ENCODE results near the gene TYW1B.
"Not testable (repeated sequence)": the region's sequence is repeated elsewhere in the genome, so short reads cannot be mapped to it uniquely, and the experiment has no call there.

Gene TYW1B

DNA sequence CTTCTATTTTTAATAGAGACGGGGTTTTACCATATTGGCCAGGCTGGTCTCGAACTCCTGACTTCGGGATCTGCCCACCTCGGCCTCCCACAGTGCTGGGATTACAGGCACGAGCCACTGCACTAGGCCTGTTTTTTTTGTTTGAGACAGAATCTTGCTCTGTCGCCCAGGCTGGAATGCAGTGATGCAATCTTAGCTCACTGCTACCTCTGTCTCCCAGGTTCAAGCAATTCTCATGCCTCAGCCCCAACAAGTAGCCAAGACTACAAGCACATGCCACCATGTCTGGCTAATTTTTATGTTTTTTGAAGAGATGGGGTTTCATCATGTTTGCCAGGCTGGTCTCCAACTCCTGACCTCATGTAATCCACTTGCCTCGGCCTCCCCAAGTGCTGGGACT lies 73.7 kb downstream of the TYW1B start:
- TF ChIP-seq, protein P1, sequence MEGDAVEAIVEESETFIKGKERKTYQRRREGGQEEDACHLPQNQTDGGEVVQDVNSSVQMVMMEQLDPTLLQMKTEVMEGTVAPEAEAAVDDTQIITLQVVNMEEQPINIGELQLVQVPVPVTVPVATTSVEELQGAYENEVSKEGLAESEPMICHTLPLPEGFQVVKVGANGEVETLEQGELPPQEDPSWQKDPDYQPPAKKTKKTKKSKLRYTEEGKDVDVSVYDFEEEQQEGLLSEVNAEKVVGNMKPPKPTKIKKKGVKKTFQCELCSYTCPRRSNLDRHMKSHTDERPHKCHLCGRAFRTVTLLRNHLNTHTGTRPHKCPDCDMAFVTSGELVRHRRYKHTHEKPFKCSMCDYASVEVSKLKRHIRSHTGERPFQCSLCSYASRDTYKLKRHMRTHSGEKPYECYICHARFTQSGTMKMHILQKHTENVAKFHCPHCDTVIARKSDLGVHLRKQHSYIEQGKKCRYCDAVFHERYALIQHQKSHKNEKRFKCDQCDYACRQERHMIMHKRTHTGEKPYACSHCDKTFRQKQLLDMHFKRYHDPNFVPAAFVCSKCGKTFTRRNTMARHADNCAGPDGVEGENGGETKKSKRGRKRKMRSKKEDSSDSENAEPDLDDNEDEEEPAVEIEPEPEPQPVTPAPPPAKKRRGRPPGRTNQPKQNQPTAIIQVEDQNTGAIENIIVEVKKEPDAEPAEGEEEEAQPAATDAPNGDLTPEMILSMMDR (IDR thresholded peaks at IDR 0.05; ENCODE audit: insufficient read depth, low read depth, low read length, missing control alignments), result no peak
- DNase-seq (ENCODE audit: low read depth), result no peak
- H3K4me3 ChIP-seq (ENCODE audit: low read depth, low read length), result no peak overlapping the region

DNA sequence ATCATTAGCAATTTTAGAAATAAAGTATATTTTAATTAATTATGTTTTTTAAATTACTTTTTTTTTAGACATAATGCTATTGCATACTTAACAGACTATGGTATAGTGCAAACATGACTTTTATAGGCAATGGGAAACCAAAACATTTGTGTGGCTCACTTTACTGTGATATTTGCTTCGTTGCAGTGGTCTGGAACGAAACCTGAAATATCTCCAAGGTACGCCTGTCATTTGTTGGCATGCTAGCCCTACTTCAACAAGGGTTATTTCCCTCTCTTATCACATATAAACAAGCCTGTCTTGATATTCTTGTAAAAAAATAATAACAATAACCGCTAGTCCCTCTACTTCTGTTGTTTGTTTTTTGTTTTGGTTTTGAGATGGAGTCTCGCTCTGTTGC lies 74.2 kb downstream of the TYW1B start:
- TF ChIP-seq, protein P1 (IDR thresholded peaks at IDR 0.05; ENCODE audit: insufficient read depth, low read depth, low read length, missing control alignments), result no peak
- no peak for DNase-seq (ENCODE audit: low read depth)
- H3K4me3 ChIP-seq (ENCODE audit: low read depth, low read length), result no peak overlapping the region

DNA sequence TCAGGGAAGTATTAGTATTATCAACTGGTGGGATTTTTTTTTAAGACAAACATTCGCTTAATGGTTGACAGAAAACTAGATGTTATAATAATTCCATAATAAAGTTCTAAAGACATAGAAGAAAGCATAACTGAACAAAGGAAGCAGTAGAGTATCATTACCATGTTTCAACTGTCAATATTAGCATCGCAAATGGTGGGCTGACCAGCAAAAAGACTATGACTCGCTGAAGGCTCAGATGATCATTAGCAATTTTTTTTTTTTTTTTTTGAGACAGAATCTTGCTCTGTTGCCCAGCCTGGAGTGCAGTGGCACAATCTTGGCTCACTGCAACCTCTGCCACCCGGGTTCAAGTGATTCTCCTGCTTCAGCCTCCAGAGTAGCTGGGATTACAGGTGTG lies 74.8 kb downstream of the TYW1B start:
- not testable (repeated sequence) for H3K4me3 ChIP-seq (ENCODE audit: low read depth, low read length); DNase-seq (ENCODE audit: low read depth)

DNA sequence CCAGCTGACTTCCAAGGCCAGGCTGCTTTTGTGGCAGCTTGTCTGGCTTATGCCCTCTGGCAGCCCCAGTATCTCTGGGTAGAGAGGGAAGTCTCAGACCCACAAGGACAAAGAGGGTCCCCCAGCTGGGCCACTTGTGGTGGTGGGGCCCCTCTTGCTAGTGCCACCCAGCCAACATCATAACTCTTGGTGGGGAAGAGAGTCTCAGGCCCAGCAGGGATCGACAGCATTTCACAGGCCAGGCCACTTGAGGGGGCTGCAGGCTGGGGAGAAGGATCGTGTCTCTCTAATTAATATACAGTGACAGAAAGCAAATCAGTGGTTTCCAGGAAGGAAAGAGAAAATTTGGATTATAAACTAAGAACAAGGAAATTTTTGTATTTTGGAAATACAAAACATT lies 76.0 kb downstream of the TYW1B start:
- DNase-seq (ENCODE audit: low read depth), result no peak
- TF ChIP-seq, protein P1 (IDR thresholded peaks at IDR 0.05; ENCODE audit: insufficient read depth, low read depth, low read length, missing control alignments), result no peak
- no peak overlapping the region for H3K4me3 ChIP-seq (ENCODE audit: low read depth, low read length)

DNA sequence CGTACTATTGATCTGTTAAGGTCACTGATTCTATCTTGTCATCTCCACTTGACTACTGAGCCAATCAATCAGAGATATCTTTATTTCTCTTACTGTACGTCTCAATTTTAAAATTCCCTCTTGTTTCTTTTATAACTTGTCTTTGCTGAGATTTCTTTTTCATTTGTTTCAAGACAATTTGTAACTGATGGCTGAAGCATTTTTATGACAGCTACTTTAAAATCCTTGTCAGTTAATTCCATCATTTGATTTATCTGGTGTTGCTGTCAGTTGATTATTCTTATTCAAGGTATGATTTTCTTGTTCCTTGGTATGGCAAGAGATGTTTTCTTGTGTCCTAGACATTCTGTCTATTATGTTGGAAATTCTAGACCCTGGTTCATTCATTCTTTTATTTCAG lies 76.6 kb downstream of the TYW1B start:
- TF ChIP-seq, protein P1 (IDR thresholded peaks at IDR 0.05; ENCODE audit: insufficient read depth, low read depth, low read length, missing control alignments), result no peak
- H3K4me3 ChIP-seq (ENCODE audit: low read depth, low read length), result no peak overlapping the region
- no peak for DNase-seq (ENCODE audit: low read depth)

DNA sequence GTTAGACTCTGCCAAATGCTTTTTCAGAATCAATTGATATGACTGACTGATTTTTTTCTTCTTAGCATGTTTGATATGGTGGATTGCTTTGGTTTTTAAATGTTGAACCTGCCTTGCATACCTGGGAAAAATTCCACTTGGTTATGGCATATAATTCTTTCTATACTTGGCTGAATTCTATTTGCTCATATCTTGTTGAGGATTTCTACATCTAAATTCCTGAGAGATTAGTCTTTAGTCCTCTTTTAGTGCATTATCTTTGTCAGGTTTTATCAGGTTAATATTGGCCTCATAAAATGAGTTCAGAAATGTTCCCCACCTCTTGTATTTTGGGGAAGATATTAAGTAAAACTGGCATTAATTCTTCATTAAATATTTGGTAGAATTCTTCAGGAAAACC lies 79.4 kb downstream of the TYW1B start:
- DNase-seq (ENCODE audit: low read depth); H3K4me3 ChIP-seq (ENCODE audit: low read depth, low read length): not testable (repeated sequence)

DNA sequence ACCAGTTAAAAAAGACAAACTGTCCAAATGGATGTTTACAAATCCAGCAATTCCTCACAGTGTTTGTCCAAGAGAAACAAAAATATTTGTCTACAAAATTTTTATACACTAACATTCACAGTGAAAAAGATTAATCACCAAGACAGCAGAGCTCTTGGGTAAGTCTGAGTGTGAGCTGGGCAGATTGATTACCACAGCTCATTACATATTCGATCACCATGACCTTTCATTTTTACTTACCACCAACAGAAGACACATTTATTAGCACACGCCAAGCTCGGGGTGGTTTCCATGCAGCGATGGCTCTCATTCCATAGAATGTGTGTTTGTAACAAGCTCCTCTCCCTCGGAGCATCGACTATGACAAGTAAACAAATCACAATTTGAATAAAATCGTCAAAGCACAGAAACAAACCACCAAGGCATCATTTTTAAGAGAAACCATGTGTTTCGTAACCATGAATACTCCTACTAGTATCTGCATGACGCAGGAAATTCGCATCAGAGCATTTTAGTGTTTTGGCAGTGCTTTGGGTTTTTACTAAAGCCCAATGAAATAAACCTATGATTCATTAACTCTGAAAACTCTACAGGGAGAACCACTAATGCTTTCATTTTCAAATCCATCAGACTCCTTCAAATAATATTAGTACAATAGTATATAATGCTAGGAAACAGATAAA lies 83.6 kb downstream of the TYW1B start:
- H3K4me3 ChIP-seq (ENCODE audit: low read depth, low read length); DNase-seq (ENCODE audit: low read depth): not testable (repeated sequence)

DNA sequence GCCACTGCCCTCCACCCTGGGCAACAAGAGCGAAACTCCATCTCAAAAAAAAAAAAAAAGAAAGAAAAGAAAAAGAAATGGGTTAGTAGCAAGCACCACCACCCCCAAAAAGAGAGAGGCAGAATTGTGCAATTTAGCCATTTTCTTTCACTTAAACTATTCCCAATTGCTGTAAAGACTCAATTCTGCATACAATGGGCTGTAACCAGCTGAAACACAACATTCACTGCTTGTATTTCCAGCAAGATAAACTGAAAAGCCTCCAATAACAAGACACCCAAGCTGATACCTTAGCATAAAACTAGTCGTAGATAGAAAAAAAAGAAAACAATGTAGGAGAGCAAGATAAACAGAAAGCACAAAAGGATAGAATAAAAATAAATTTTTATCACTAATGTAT lies 84.2 kb downstream of the TYW1B start:
- not testable (repeated sequence) for DNase-seq (ENCODE audit: low read depth); H3K4me3 ChIP-seq (ENCODE audit: low read depth, low read length)

DNA sequence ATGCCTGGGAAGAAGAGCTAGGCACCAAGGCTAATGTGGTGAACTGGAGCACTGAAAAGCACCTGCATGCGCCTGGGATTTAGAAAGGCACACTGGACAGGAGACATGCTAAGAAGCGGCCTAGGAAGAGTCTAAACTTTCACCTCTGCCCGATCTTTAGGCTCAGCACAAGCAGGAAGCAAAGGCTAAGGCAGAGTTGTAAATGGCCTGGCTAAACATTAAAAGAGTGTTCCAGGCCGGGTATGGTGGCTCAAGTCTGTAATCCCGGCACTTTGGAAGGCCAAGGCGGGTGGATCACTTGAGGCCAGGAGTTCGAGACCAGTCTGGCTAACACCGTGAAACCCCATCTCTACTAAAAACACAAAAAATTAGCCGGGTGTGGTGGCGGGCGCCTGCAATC lies 88.3 kb downstream of the TYW1B start:
- DNase-seq (ENCODE audit: low read depth); H3K4me3 ChIP-seq (ENCODE audit: low read depth, low read length): not testable (repeated sequence)

DNA sequence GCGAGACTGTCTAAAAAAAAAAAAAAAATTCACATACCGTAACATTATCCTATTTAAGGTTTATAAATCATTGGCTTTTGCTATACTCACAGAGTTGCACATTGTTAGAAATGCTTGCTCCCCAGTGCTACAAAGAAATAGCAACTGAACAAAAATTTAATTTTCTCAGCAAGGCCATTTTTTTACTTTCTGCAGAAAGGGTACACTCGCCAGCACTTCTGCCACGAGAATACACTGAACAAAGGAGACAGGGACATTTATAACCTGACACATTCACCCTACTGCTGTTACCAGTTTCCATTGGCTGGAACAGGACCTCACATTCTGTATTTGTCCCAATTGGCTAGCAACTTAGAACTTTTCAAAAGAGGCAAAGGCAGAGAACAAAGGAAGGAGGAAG lies 92.1 kb downstream of the TYW1B start:
- not testable (repeated sequence) for DNase-seq (ENCODE audit: low read depth); H3K4me3 ChIP-seq (ENCODE audit: low read depth, low read length)

DNA sequence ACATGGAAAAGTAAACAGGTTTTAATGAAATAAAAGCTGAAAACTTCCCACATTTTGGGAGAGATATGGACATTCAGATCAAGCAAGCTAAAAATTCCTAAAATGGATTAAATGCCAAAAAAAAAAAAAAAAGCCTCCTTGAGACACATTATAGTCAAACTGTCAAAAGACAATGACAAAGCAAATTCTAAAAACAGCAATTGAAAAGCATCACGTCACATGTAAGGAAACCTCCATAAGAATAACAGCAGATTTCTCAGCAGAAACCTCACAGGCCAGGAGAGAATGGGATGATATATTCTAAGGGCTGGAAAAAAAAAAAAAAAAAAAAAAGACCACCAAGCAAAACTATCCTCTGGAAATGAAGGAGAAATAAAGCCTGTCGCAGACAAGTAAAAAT lies 97.2 kb downstream of the TYW1B start:
- not testable (repeated sequence) for DNase-seq (ENCODE audit: low read depth); H3K4me3 ChIP-seq (ENCODE audit: low read depth, low read length)

DNA sequence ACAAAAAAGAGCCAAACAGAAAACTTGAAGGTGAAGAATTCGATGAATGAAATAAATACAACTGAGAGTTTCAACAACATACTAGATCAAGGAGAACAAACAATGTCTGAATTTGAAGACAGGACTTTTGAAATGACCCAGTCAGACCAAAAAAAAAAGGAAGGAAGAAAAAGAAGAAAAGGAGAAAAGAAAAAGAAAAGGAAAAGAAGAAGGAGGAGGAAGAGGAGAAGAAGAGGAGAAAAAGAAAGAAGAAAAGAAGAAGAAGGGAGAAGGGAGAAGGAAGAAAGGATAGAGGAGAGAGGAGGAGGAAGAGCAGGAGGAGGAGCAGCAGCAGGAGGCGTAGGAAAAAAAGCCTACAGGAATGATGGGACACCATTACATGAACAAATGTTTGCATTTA lies 97.6 kb downstream of the TYW1B start:
- not testable (repeated sequence) for DNase-seq (ENCODE audit: low read depth); H3K4me3 ChIP-seq (ENCODE audit: low read depth, low read length)

DNA sequence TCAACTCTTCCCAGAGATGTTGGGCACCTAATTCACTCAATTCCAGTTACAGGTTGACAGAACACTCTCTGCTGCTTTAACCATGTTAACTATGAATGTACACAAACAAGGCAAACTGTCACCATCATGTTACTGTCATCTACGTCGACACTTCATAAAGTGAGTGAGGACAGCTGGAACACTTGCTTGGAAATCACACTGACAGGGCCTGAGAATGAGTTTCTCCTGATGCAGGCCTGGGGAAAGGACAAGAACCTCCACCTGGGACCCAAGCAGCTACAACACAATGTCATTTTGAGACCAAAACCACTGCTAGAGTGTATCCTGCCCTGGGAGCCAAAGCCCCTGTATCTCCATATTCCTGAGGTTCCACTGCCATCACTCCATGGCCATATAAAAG lies 98.9 kb downstream of the TYW1B start:
- DNase-seq (ENCODE audit: low read depth); H3K4me3 ChIP-seq (ENCODE audit: low read depth, low read length): not testable (repeated sequence)

DNA sequence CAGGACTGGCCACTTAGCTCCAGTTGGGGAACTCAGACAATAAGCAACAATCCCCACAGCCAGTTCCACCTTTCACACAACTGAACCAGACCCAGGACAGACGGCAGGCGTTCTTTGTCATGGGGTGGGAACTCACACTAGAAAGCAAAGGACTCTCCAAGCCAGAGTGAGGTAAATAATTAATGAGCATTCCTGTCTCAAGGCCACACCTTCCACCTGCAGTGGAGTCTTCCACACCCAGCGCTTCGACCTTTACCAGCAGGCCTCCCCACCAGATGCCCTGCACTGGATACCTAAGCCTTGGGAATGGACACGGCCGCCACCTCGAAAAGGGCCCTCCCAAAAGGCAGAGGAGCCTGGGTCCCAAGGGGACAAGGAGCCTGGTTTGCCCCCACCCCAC lies 105.3 kb downstream of the TYW1B start:
- not testable (repeated sequence) for DNase-seq (ENCODE audit: low read depth); H3K4me3 ChIP-seq (ENCODE audit: low read depth, low read length)

DNA sequence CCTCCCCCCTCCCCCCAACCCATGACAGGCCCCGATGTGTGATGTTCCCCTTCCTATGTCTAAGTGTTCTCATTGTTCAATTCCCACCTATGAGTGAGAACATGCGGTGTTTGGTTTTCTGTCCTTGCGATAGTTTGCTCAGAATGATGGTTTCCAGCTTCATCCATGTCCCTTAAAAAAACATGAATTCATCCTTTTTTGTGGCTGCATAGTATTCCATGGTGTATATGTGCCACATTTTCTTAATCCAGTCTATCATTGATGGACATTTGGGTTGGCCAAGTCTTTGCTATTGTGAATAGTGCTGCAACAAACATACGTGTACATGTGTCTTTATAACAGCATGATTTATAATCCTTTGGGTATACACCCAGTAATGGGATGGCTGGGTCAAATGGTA lies 107.1 kb downstream of the TYW1B start:
- not testable (repeated sequence) for DNase-seq (ENCODE audit: low read depth); H3K4me3 ChIP-seq (ENCODE audit: low read depth, low read length)

Data from GM12865 (cell line).